OCI-LY1 (cell line): ENCODE results near the gene FBXO5.

Source experiments
- EZH2 ChIP-seq: fragments of 200-600 bp; sonication (generic), shearing (Covaris generic); IDR thresholded peaks from 2 replicates; pipeline ENCODE4 v1.8.0; 2017; ENCODE audit warnings: borderline replicate concordance, mixed run types, mild to moderate bottlenecking, antibody characterized with exemption, low read length, moderate library complexity, mixed read lengths
- TF ChIP-seq, protein P1 (sequence below): fragments of 200-600 bp; sonication (generic), shearing (Covaris generic); IDR thresholded peaks from 2 replicates; pipeline ENCODE4 v1.5.1; 2017; ENCODE audit warnings: mild to moderate bottlenecking, antibody characterized with exemption, low read length, moderate library complexity, mixed read lengths

DNA sequence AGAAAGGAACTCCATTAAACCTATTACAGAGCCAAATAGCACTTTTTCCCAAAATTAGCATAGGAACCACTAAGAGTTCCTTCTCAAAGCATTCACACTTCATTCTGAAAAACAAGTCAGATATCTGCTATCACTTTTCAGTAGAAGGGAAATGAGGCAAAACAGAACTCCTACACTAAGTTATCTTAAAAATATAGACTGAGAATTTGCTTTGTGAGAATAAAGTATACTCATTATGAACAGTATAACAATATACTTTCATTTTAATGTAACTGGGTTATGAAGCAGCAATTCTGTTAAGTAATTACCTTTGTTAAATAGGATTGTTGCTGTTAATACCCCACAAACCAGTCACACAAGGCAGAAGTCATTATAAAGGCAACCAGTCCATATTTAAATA is 11.0 kb upstream of the FBXO5 start:
- TF ChIP-seq, protein P1, sequence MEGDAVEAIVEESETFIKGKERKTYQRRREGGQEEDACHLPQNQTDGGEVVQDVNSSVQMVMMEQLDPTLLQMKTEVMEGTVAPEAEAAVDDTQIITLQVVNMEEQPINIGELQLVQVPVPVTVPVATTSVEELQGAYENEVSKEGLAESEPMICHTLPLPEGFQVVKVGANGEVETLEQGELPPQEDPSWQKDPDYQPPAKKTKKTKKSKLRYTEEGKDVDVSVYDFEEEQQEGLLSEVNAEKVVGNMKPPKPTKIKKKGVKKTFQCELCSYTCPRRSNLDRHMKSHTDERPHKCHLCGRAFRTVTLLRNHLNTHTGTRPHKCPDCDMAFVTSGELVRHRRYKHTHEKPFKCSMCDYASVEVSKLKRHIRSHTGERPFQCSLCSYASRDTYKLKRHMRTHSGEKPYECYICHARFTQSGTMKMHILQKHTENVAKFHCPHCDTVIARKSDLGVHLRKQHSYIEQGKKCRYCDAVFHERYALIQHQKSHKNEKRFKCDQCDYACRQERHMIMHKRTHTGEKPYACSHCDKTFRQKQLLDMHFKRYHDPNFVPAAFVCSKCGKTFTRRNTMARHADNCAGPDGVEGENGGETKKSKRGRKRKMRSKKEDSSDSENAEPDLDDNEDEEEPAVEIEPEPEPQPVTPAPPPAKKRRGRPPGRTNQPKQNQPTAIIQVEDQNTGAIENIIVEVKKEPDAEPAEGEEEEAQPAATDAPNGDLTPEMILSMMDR = no peak
- TF ChIP-seq EZH2 = no peak
